SK-N-SH treated with all-trans-retinoic acid at 6 μM for 48 hours (cell line): ENCODE measurements around the gene KRT6B.

Experiments
- ATAC-seq: fragments of 200-7000 bp; cut with Tn5 transposase; 3 replicates; pipeline ENCODE4 v1.9.1; 2020; ENCODE audit warnings: mild to moderate bottlenecking, moderate library complexity
- ARNTL ChIP-seq: fragments of 450-650 bp; formaldehyde crosslinking; IDR thresholded peaks from 2 replicates; pipeline ENCODE4 v1.5.0; 2020; ENCODE audit warnings: low read depth, mild to moderate bottlenecking, moderate library complexity, borderline replicate concordance
- BACH2 ChIP-seq: fragments of 250-450 bp; sonication (Bioruptor Pico); IDR thresholded peaks from 2 replicates; pipeline ENCODE4 v1.9.0; 2021; ENCODE audit warnings: mild to moderate bottlenecking, borderline replicate concordance
- CSDC2 ChIP-seq: fragments of 250-450 bp; sonication (Bioruptor Pico); IDR thresholded peaks from 2 replicates; pipeline ENCODE4 v1.5.0; 2020; ENCODE audit warnings: mild to moderate bottlenecking, moderate library complexity
- ESRRG ChIP-seq: fragments of 250-450 bp; sonication (Bioruptor Pico); IDR thresholded peaks from 2 replicates; pipeline ENCODE4 v1.6.1; 2021; ENCODE audit warnings: mild to moderate bottlenecking
- GLIS3 ChIP-seq: fragments of 250-450 bp; sonication (Bioruptor Pico); IDR thresholded peaks from 2 replicates; pipeline ENCODE4 v1.5.0; 2020; ENCODE audit warnings: mild to moderate bottlenecking, moderate library complexity
- ISL1 ChIP-seq: fragments of 250-450 bp; sonication (Bioruptor Pico); IDR thresholded peaks from 2 replicates; pipeline ENCODE4 v2.1.2; 2022; ENCODE audit warnings: mild to moderate bottlenecking, moderate library complexity
- OSR1 ChIP-seq: fragments of 250-450 bp; sonication (Bioruptor Pico); IDR thresholded peaks from 2 replicates; pipeline ENCODE4 v1.8.0; 2022; ENCODE audit warnings: moderate library complexity, mild to moderate bottlenecking, inconsistent platforms
- PPARA ChIP-seq: fragments of 250-450 bp; sonication (Bioruptor Pico); IDR thresholded peaks from 2 replicates; pipeline ENCODE4 v1.5.0; 2020; ENCODE audit warnings: mild to moderate bottlenecking, borderline replicate concordance
- RARB ChIP-seq: fragments of 250-450 bp; sonication (Bioruptor Pico); IDR thresholded peaks from 2 replicates; pipeline ENCODE4 v1.8.0; 2021; ENCODE audit warnings: mild to moderate bottlenecking, moderate library complexity
- ZC3H10 ChIP-seq: fragments of 250-450 bp; sonication (Bioruptor Pico); IDR thresholded peaks from 2 replicates; pipeline ENCODE4 v1.5.1; 2021; ENCODE audit warnings: mild to moderate bottlenecking, moderate library complexity
- ZFP3 ChIP-seq: fragments of 250-450 bp; sonication (Bioruptor Pico); IDR thresholded peaks from 2 replicates; pipeline ENCODE4 v1.5.0; 2020; ENCODE audit warnings: mild to moderate bottlenecking, moderate library complexity
- ZFP30 ChIP-seq: fragments of 450-650 bp; formaldehyde crosslinking; IDR thresholded peaks from 2 replicates; pipeline ENCODE4 v1.5.0; 2022; ENCODE audit warnings: mild to moderate bottlenecking, moderate library complexity
- ZNF565 ChIP-seq: fragments of 450-650 bp; formaldehyde crosslinking; conservative IDR thresholded peaks from 2 replicates; pipeline ENCODE4 v1.5.0; 2020; ENCODE audit warnings: low read depth, mild to moderate bottlenecking, moderate library complexity
- ZNF70 ChIP-seq: fragments of 450-650 bp; formaldehyde crosslinking; IDR thresholded peaks from 2 replicates; pipeline ENCODE4 v1.5.0; 2020; ENCODE audit warnings: mild to moderate bottlenecking, moderate library complexity
- ZNF8 ChIP-seq: fragments of 450-650 bp; formaldehyde crosslinking; IDR thresholded peaks from 2 replicates; pipeline ENCODE4 v1.5.0; 2020; ENCODE audit warnings: mild to moderate bottlenecking, moderate library complexity
- TF ChIP-seq, protein P1 (sequence below): fragments of 250-450 bp; sonication (Bioruptor Pico); IDR thresholded peaks from 2 replicates; pipeline ENCODE4 v1.5.0; 2020; ENCODE audit warnings: mild to moderate bottlenecking, moderate library complexity
- TF ChIP-seq, protein P2 (sequence below): fragments of 250-450 bp; sonication (Bioruptor Pico); IDR thresholded peaks from 2 replicates; pipeline ENCODE4 v1.8.0; 2021; ENCODE audit warnings: low read depth, mild to moderate bottlenecking, moderate library complexity, borderline replicate concordance
- TF ChIP-seq, protein P3 (sequence below): fragments of 250-450 bp; sonication (Bioruptor Pico); IDR thresholded peaks from 2 replicates; pipeline ENCODE4 v1.5.1; 2021; ENCODE audit warnings: mild to moderate bottlenecking, moderate library complexity
- TF ChIP-seq, protein P4 (sequence below): fragments of 250-450 bp; sonication (Bioruptor Pico); IDR thresholded peaks from 2 replicates; pipeline ENCODE4 v1.8.0; 2020; ENCODE audit warnings: mild to moderate bottlenecking, moderate library complexity, borderline replicate concordance

The KRT6B gene

DNA sequence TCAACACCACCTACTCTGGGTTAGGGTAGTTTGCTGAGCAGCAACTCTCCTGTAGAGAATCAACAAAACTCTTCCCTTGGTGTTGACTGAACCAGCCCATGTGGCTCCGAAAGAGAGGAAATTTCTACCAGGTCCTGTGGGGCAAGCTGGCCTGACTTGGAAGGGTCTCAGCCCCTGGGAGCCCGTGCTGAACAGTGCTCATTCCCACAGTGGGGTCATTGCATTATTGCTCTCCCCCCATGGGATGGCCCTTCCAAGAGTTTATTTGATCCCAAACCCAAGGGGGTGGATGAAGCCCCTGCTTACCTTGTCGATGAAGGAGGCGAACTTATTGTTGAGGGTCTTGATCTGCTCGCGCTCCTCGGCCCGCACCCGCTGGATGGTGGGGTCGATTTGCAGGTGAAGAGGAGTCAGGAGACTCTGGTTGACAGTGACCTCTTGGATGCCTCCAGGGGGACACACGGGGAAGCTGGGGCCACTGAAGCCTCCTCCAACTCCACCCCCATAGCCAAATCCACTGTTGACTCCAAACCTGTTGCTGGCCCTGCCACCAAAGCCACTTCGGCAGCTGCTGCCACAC is 18.4 kb downstream of the KRT6B start:
- ATAC-seq: no peak
- TF ChIP-seq ESRRG (CRISPR knock-in tag) (no peak), ZNF70 (CRISPR knock-in tag) (no peak), RARB (no peak), BACH2 (CRISPR knock-in tag) (no peak), GLIS3 (CRISPR knock-in tag) (no peak), ZNF565 (CRISPR knock-in tag) (no peak), ISL1 (CRISPR knock-in tag) (no peak), CSDC2 (CRISPR knock-in tag) (no peak), PPARA (CRISPR knock-in tag) (no peak), ARNTL (CRISPR knock-in tag) (no peak)
- TF ChIP-seq, protein P1, sequence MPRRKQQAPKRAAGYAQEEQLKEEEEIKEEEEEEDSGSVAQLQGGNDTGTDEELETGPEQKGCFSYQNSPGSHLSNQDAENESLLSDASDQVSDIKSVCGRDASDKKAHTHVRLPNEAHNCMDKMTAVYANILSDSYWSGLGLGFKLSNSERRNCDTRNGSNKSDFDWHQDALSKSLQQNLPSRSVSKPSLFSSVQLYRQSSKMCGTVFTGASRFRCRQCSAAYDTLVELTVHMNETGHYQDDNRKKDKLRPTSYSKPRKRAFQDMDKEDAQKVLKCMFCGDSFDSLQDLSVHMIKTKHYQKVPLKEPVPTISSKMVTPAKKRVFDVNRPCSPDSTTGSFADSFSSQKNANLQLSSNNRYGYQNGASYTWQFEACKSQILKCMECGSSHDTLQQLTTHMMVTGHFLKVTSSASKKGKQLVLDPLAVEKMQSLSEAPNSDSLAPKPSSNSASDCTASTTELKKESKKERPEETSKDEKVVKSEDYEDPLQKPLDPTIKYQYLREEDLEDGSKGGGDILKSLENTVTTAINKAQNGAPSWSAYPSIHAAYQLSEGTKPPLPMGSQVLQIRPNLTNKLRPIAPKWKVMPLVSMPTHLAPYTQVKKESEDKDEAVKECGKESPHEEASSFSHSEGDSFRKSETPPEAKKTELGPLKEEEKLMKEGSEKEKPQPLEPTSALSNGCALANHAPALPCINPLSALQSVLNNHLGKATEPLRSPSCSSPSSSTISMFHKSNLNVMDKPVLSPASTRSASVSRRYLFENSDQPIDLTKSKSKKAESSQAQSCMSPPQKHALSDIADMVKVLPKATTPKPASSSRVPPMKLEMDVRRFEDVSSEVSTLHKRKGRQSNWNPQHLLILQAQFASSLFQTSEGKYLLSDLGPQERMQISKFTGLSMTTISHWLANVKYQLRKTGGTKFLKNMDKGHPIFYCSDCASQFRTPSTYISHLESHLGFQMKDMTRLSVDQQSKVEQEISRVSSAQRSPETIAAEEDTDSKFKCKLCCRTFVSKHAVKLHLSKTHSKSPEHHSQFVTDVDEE (CRISPR knock-in tag): no peak

DNA sequence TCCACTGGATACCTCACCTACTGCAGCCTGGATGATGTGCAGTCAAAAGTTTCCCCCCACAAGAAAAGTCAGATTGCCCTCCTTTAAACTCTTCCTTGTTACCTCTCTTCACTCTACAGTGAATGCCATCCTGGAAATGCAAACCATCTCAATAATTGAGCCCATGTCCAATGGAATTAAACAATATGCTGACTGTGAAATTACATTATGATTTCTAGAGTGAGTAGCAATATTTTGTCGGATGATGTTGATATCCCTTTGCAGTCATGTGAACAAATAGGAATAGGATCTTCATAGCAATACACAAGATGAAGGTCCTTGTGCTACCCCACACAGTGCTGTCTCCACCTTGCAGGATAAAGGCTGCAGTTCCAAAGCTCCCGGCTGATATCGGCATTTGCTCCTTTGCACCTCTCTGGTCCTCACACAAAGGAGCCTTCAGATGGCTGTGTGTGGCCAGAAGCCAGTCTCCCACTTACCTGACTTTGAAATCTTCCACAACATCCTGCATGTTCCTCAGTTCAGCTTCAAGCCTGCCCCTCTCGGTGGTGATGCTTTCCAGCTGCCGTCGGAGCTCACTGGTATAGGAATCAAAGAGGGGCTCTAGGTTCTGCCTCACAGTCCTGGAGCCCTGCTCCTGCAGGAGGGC is 19.3 kb downstream of the KRT6B start:
- TF ChIP-seq GLIS3 (CRISPR knock-in tag): no peak
- no peak for TF ChIP-seq ARNTL (CRISPR knock-in tag)
- TF ChIP-seq ZC3H10 (CRISPR knock-in tag): no peak
- TF ChIP-seq, protein P1 (CRISPR knock-in tag): no peak
- TF ChIP-seq OSR1 (CRISPR knock-in tag): no peak
- TF ChIP-seq ZNF8 (CRISPR knock-in tag): no peak
- TF ChIP-seq ESRRG (CRISPR knock-in tag): no peak
- no peak for TF ChIP-seq ZFP30
- no peak for TF ChIP-seq BACH2 (CRISPR knock-in tag)
- TF ChIP-seq PPARA (CRISPR knock-in tag): no peak
- TF ChIP-seq, protein P2, sequence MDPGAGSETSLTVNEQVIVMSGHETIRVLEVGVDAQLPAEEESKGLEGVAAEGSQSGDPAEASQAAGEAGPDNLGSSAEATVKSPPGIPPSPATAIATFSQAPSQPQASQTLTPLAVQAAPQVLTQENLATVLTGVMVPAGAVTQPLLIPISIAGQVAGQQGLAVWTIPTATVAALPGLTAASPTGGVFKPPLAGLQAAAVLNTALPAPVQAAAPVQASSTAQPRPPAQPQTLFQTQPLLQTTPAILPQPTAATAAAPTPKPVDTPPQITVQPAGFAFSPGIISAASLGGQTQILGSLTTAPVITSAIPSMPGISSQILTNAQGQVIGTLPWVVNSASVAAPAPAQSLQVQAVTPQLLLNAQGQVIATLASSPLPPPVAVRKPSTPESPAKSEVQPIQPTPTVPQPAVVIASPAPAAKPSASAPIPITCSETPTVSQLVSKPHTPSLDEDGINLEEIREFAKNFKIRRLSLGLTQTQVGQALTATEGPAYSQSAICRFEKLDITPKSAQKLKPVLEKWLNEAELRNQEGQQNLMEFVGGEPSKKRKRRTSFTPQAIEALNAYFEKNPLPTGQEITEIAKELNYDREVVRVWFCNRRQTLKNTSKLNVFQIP: no peak
- TF ChIP-seq, protein P3, sequence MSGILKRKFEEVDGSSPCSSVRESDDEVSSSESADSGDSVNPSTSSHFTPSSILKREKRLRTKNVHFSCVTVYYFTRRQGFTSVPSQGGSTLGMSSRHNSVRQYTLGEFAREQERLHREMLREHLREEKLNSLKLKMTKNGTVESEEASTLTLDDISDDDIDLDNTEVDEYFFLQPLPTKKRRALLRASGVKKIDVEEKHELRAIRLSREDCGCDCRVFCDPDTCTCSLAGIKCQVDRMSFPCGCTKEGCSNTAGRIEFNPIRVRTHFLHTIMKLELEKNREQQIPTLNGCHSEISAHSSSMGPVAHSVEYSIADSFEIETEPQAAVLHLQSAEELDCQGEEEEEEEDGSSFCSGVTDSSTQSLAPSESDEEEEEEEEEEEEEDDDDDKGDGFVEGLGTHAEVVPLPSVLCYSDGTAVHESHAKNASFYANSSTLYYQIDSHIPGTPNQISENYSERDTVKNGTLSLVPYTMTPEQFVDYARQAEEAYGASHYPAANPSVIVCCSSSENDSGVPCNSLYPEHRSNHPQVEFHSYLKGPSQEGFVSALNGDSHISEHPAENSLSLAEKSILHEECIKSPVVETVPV (CRISPR knock-in tag): no peak
- TF ChIP-seq, protein P4, sequence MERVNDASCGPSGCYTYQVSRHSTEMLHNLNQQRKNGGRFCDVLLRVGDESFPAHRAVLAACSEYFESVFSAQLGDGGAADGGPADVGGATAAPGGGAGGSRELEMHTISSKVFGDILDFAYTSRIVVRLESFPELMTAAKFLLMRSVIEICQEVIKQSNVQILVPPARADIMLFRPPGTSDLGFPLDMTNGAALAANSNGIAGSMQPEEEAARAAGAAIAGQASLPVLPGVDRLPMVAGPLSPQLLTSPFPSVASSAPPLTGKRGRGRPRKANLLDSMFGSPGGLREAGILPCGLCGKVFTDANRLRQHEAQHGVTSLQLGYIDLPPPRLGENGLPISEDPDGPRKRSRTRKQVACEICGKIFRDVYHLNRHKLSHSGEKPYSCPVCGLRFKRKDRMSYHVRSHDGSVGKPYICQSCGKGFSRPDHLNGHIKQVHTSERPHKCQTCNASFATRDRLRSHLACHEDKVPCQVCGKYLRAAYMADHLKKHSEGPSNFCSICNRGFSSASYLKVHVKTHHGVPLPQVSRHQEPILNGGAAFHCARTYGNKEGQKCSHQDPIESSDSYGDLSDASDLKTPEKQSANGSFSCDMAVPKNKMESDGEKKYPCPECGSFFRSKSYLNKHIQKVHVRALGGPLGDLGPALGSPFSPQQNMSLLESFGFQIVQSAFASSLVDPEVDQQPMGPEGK (CRISPR knock-in tag): no peak
- TF ChIP-seq RARB: no peak
- TF ChIP-seq ZFP3 (CRISPR knock-in tag): no peak
- TF ChIP-seq, all 23 proteins: peak for 0

More for the DNA sequence above, 19.3 kb downstream of the KRT6B start:
- ATAC-seq: no peak
